Activated naive CD4-positive, alpha-beta T cell treated with anti-CD3 and anti-CD28 coated beads, Interleukin-2, amount 50 U/mL, for 16 hours (primary cell): ENCODE data around the gene ZBTB25.

Experiments used
- DNase-seq: peaks from one replicate; pipeline ENCODE4 v3.0.0-alpha.2; 2020

Gene ZBTB25

DNA sequence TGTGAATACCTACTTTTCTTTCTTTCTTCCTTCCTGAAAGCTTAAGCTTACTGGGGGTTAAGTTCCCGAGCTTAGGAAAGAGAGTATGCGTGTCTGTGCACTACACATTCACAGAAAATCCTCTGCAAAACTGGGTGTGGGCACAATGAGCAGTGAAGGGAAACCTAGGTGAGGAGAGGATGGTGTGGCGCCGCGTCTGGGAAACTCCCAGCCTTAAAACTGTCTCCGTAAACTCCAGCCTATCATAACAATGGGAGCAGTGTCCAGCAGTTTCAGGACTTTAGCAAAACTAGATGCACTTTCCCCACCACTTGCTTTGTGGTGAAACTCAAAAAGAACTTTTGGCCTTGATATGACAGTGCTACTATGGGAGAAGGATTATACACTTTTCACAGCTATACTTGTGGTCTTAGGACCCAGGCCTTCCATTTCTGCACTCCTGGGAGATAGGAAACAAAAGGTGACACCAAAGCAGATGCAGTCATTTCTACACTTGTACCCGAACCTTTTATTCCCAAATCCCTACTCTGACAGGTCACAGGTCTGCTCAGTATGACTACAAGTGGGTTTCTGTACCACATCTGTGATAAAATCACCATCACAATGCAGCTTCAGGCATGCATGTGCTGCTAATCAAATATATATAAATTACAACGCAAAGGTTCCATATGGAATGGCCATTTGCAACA, 27.9 kb downstream of the ZBTB25 start:
- DNase-seq, result no peak

DNA sequence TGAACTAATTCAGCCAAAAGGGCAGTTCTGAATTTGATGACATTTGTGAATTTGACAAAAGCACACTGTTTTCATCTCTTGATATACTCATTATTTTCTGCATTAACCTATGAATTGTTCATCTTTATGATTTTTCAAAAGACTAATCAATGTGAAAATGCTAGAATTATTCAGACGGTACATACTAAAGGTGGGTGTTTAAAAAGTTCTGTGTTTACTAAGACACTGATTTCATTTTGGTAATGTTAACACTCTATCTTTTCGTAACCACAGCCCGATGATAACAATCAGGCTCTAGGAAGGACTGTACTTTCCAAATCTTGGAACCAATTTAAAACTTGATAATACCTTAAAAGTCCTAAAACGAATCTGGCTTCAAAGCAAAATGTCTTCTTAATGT, 28.9 kb downstream of the ZBTB25 start:
- no peak for DNase-seq

- no peak for DNase-seq
Observed at GRCh38 chr14:64474041-64474440, 29.6 kb downstream of the ZBTB25 start.

GRCh38 chr14:64468451-64468850, 35.2 kb downstream of the ZBTB25 start:
- no peak for DNase-seq

GRCh38 chr14:64467566-64467965, 36.1 kb downstream of the ZBTB25 start:
- no peak for DNase-seq

GRCh38 chr14:64467101-64467500, 36.5 kb downstream of the ZBTB25 start:
- no peak for DNase-seq

- DNase-seq, result no peak
Observed at GRCh38 chr14:64465831-64466554, 37.6 kb downstream of the ZBTB25 start.

GRCh38 chr14:64465191-64465822, 38.3 kb downstream of the ZBTB25 start, which contains the start of gene AKAP5:
TSS of gene AKAP5 (plus strand) at chr14:64465499. CDS start at chr14:64468395, 2,896 bp downstream.
- peak; percentile 67 for DNase-seq

GRCh38 chr14:64464651-64465050, 39.0 kb downstream of the ZBTB25 start:
- no peak for DNase-seq

DNA sequence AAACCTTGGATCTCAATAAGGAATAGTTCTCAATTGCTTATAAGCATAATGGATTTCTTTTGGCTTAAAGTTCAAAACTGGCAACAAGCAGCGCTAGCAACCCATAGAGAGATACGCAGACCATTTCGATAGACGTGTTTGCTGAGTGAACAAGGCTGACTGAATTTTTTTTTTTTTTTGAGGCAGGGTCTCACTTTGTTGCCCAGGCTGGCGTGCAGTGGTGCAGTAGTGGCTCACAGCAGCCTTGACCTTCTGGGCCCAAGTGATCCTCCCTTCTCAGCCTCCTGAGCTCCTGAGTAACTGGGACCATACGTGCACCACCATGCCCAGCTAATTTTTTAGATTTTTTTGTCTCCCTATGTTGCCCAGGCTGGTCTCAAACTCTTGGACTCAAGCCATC, 39.8 kb downstream of the ZBTB25 start:
- no peak for DNase-seq

DNA sequence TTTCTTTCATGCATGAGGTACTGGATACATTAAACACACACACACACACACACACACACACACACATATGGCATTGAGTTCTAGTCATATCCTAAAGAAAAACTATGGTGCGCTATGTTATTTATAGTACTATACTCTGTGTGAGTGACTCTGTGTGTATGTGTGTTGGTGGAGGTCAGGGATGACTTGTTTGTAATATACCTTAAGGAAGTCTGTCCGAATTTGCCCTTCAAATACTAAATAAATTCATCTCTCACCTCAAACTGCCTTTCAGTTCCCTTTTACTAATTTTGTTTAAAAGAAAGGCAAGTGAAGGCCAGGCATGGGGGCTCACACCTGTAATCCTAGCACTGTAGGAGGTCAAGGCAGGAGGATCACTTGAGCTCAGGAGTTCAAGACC, 40.4 kb downstream of the ZBTB25 start:
- no peak for DNase-seq

GRCh38 chr14:64461221-64461620, 42.4 kb downstream of the ZBTB25 start:
- no peak for DNase-seq

DNA sequence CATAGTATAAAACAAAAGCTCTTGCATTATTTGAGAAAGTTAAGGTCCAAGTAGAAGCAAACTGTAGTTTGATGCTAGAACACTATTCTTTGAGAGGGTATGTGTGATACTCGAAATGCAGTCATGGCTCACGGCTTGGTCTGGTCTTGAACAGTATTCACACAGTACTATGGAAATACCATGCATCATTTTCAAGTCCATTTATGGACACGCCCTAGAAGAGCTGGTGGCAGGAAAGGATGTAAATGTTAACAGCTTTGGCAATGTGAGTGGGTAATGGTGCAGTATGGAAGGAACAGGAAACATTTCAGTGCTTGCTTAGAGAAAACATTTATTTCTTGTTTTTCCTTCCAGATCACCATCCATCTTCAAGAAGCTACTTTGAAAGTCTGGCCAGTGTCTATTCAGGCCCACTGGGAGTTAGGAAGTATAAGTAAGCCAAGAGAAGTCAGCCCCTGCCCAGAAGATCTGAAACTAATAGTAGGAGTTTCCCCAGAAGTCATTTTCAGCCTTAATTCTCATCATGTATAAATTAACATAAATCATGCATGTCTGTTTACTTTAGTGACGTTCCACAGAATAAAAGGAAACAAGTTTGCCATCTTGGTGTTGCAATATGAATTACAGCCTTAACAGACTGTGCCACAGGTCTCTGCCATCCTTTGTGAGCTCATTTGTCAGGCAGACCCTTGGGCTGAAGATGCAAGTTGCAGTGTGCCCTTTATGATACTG, 44.1 kb downstream of the ZBTB25 start:
- DNase-seq, result no peak

GRCh38 chr14:64454671-64455070, 49.0 kb downstream of the ZBTB25 start:
- no peak for DNase-seq

DNA sequence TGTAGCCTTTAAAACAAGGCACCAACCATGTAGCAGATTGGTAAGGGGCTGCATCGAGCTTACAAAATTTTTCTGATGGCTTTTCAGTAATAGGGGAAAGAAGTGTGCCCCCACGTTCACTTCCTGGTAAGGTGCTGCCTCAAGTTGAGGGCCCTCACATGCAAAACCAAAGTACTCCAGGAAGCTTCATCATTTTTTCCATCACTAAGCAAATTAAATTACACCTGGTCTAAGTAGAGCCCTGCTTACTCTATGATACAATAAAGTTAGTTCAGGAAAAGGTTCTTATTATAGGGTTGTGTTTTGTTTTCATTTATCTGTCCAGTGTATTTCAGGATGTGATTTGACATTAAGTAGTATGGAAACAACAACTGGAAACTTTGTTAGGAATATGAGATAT, 53.4 kb downstream of the ZBTB25 start:
- no peak for DNase-seq

- no peak for DNase-seq
Observed at GRCh38 chr14:64447876-64448670, 55.6 kb downstream of the ZBTB25 start.

- no peak for DNase-seq
Observed at GRCh38 chr14:64444984-64445845, 58.4 kb downstream of the ZBTB25 start.

GRCh38 chr14:64444140-64444539, 59.5 kb downstream of the ZBTB25 start:
- DNase-seq, result no peak

GRCh38 chr14:64442300-64442988, 61.2 kb downstream of the ZBTB25 start:
- DNase-seq, result no peak

- DNase-seq, result no peak
Observed at GRCh38 chr14:64440494-64440893, 63.1 kb downstream of the ZBTB25 start.

DNA sequence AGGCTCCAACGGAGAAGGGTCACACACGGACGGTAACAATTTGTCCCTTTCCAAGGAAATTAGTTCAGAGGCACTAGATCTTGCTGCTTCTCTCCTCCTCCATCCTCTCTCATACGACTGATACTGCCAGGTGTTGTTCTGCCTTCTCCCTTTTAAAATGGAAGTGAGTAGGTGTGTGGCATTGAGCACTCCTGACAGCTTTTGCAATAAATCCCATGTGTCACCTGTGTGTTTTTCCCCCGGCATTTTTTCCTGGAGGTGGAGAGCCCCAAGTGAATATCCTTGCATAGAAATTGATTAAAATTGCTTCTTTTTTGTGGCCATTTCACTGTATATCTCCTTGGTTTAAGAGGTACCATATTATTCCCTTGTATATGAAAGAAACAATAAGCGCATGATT, 64.5 kb downstream of the ZBTB25 start:
- DNase-seq, result no peak
